Keratinocyte (primary cell): ENCODE measurements around the gene CDC25A. TPM values are rescaled to one million over a fixed set of nuclear protein-coding genes. Genes with fewer than 3 reads are reported as not detected.

Source experiments
- DNase-seq: peaks from one replicate; pipeline ENCODE4 v3.0.0-alpha.2; 2011; ENCODE audit warnings: low read depth, missing footprints, low spot score
- FAIRE-seq: peaks from 2 replicates; lab custom pipeline; 2011; peaks lifted over from hg19 to GRCh38; lab: Jason Lieb, UNC
- H2AFZ ChIP-seq: 2 replicates; pipeline ENCODE4 v1.6.0; 2012; ENCODE audit warnings: low read length, control low read depth, inconsistent platforms; ENCODE audit not compliant: control insufficient read depth
- H3K27ac ChIP-seq: 2 replicates; pipeline ENCODE4 v1.5.1; 2011; ENCODE audit warnings: low read length; ENCODE audit not compliant: control insufficient read depth, insufficient read depth
- H3K27me3 ChIP-seq: 3 replicates; pipeline ENCODE4 v1.6.0; 2011; ENCODE audit warnings: low read length; ENCODE audit not compliant: control insufficient read depth, insufficient read depth; ENCODE audit errors: extremely low read depth
- H3K36me3 ChIP-seq, 2 experiments: 2 replicates in 1 of 2; 3 replicates in 1 of 2; pipeline ENCODE4 v1.5.1; 2011; ENCODE audit warnings: low read length in 2 of 2, mild to moderate bottlenecking in 1 of 2; ENCODE audit not compliant: control insufficient read depth in 2 of 2, insufficient read depth in 2 of 2; ENCODE audit errors: extremely low read depth in 1 of 2
- H3K4me1 ChIP-seq: 3 replicates; pipeline ENCODE4 v1.5.1; 2011; ENCODE audit warnings: low read length; ENCODE audit not compliant: control insufficient read depth, insufficient read depth; ENCODE audit errors: extremely low read depth
- H3K4me2 ChIP-seq: 3 replicates; pipeline ENCODE4 v1.6.0; 2011; ENCODE audit warnings: low read depth, low read length; ENCODE audit not compliant: control insufficient read depth, insufficient read depth; ENCODE audit errors: extremely low read depth
- H3K4me3 ChIP-seq, 3 experiments: fragments of 200-600 bp in 1 of 3; sonication (generic) in 1 of 3; 2 replicates in 2 of 3; 3 replicates in 1 of 3; pipeline ENCODE4 v1.5.1; 2011 to 2016; ENCODE audit warnings: low read length in 3 of 3, mild to moderate bottlenecking in 3 of 3, control low read depth in 2 of 3, inconsistent platforms in 1 of 3, low read depth in 1 of 3, mixed read lengths in 1 of 3, mixed run types in 1 of 3, moderate library complexity in 1 of 3; ENCODE audit not compliant: control insufficient read depth in 2 of 3, insufficient read depth in 2 of 3; ENCODE audit errors: extremely low read depth in 1 of 3
- H3K79me2 ChIP-seq: 2 replicates; pipeline ENCODE4 v1.6.0; 2012; ENCODE audit warnings: low read length; ENCODE audit not compliant: control insufficient read depth, insufficient read depth
- H3K9ac ChIP-seq: 3 replicates; pipeline ENCODE4 v1.6.0; 2011; ENCODE audit warnings: low read length; ENCODE audit not compliant: control insufficient read depth, insufficient read depth; ENCODE audit errors: extremely low read depth
- H3K9me1 ChIP-seq: 3 replicates; pipeline ENCODE4 v1.6.0; 2011; ENCODE audit warnings: low read length; ENCODE audit not compliant: control insufficient read depth, insufficient read depth; ENCODE audit errors: extremely low read depth
- H3K9me3 ChIP-seq: 2 replicates; pipeline ENCODE4 v1.5.1; 2012; ENCODE audit warnings: low read depth, low read length; ENCODE audit not compliant: control insufficient read depth
- H4K20me1 ChIP-seq: 3 replicates; pipeline ENCODE4 v1.6.0; 2011; ENCODE audit warnings: low read length; ENCODE audit not compliant: control insufficient read depth, insufficient read depth; ENCODE audit errors: extremely low read depth
- EZH2 ChIP-seq: IDR thresholded peaks from one replicate; pipeline ENCODE4 v1.6.1; 2012; ENCODE audit warnings: inconsistent platforms, mild to moderate bottlenecking, low read length, moderate library complexity
- dilution Hi-C: fragments of 300-500 bp; cut with MboI; formaldehyde crosslinking; loops from one replicate; pipeline ENCODE4 v1.7.0; 2020; ENCODE audit warnings: low sequenced_read_pairs; ENCODE audit not compliant: extremely low pct_ligation_motif_present
- polyA plus RNA-seq, 5 experiments: library from polyadenylated mRNA; depleted of rRNA in 3 of 5; stranded (reverse) in 3 of 5; stranded (forward) in 1 of 5; unstranded in 1 of 5; fragments of >200 nt; gene quantifications; 1 replicate in 1 of 5; 2 replicates in 3 of 5; 3 replicates in 1 of 5; pipeline versions ENCODE4 v1.2.1 to v1.2.3, GENCODE V29; 2011 to 2012; ENCODE audit warnings: missing spikeins in 2 of 5, low read depth in 1 of 5, low replicate concordance in 1 of 5
- TF ChIP-seq, protein P1 (sequence below), 3 experiments: IDR thresholded peaks in 1 of 3; conservative IDR thresholded peaks in 1 of 3; optimal IDR thresholded peaks in 1 of 3; 2 replicates in 2 of 3; 3 replicates in 1 of 3; pipeline versions ENCODE3 to v1.5.1; 2011; ENCODE audit warnings: low read length in 3 of 3, mild to moderate bottlenecking in 3 of 3, moderate library complexity in 2 of 3, control low read depth in 1 of 3, inconsistent platforms in 1 of 3; ENCODE audit not compliant: insufficient read depth in 2 of 3; ENCODE audit errors: extremely low read depth in 1 of 3

The CDC25A gene
- polyA plus RNA-seq, 1 donor (not counting 4 experiments of a cell fraction or from before 2014, with no cell fraction given), result 5.5 TPM

DNA sequence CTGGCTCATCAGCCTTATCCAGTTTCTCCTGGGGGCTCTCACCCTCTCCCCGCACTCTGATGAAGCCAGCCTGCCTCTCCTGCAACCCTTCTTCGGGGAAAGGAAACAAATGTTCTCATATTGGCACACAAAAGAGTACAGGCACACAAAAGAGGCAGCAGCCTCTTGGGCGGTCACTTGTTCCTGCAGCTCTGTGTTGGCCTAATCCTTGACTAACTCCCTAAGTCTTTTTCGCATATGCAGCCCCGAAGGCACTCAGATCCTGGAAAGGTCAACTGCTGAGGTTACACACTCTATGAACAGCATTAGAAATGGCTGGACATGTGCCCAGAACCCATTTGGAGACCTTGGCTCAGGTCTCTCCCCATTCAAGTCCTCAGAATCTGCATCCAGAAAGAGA is 27.7 kb upstream of the CDC25A start:
- Histone ChIP-seq H2AFZ (no peak overlapping the region), H3K27ac (no peak overlapping the region), H3K79me2 (no peaks in the 10 kb centered on the region), H3K4me1 (no peaks in the 10 kb centered on the region), H3K9ac (no peak overlapping the region), H3K36me3 (no peaks in the 10 kb centered on the region), H3K9me3 (no peaks in the 10 kb centered on the region), H3K4me3 (no peak overlapping the region), H3K27me3 (peaks cover 12% of the 10 kb centered on the region), H4K20me1 (no peaks in the 10 kb centered on the region), H3K9me1 (no peaks in the 10 kb centered on the region), H3K4me2 (no peak overlapping the region)
- TF ChIP-seq, protein P1, sequence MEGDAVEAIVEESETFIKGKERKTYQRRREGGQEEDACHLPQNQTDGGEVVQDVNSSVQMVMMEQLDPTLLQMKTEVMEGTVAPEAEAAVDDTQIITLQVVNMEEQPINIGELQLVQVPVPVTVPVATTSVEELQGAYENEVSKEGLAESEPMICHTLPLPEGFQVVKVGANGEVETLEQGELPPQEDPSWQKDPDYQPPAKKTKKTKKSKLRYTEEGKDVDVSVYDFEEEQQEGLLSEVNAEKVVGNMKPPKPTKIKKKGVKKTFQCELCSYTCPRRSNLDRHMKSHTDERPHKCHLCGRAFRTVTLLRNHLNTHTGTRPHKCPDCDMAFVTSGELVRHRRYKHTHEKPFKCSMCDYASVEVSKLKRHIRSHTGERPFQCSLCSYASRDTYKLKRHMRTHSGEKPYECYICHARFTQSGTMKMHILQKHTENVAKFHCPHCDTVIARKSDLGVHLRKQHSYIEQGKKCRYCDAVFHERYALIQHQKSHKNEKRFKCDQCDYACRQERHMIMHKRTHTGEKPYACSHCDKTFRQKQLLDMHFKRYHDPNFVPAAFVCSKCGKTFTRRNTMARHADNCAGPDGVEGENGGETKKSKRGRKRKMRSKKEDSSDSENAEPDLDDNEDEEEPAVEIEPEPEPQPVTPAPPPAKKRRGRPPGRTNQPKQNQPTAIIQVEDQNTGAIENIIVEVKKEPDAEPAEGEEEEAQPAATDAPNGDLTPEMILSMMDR (optimal IDR thresholded peaks at IDR 0.05 in 1 of 3, IDR thresholded peaks at IDR 0.05 in 1 of 3, conservative IDR thresholded peaks at IDR 0.05 in 1 of 3; ENCODE audit: extremely low read depth in 1 of 3, insufficient read depth in 2 of 3, low read length in 3 of 3), result no peak
- TF ChIP-seq EZH2, result no peak
- dilution Hi-C loops, result no loop called here
- DNase-seq, result no peak
- no peak for FAIRE-seq

DNA sequence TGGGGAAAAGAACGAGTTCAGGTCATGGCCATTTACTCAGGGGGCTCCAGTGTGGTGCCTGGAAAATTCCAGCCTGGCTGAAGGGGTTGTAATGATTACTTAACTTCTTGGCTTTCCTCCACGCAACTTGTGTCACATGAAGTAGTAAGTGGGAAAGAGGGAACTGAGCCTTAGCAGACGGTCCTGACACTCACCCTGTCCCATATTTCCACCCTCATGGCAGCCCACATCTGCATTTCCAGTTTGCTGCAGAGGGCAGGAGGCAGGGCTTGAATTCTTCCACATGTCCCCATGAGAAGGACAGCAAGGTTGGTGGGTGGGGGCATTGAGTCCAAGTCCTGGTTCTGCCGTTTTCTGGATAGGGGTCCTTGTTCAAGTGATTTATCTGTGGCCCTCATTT is 27.2 kb upstream of the CDC25A start:
- H3K4me2 ChIP-seq, result no peak overlapping the region
- dilution Hi-C loops, result no loop called here
- H3K9me3 ChIP-seq, result no peaks in the 10 kb centered on the region
- no peak overlapping the region for H2AFZ ChIP-seq
- no peaks in the 10 kb centered on the region for H3K4me1 ChIP-seq
- no peak overlapping the region for H3K9ac ChIP-seq
- H3K27me3 ChIP-seq, result peaks cover 12% of the 10 kb centered on the region
- DNase-seq (no peak), FAIRE-seq (no peak)
- H4K20me1 ChIP-seq, result no peaks in the 10 kb centered on the region
- no peaks in the 10 kb centered on the region for H3K9me1 ChIP-seq
- no peak overlapping the region for H3K4me3 ChIP-seq
- TF ChIP-seq, protein P1 (optimal IDR thresholded peaks at IDR 0.05 in 1 of 3, IDR thresholded peaks at IDR 0.05 in 1 of 3, conservative IDR thresholded peaks at IDR 0.05 in 1 of 3; ENCODE audit: extremely low read depth in 1 of 3, insufficient read depth in 2 of 3, low read length in 3 of 3), result no peak
- TF ChIP-seq EZH2, result no peak
- no peaks in the 10 kb centered on the region for H3K79me2 ChIP-seq
- no peaks in the 10 kb centered on the region for H3K36me3 ChIP-seq
- no peak overlapping the region for H3K27ac ChIP-seq
